Measurements from ENCODE around the gene VAMP1.
A peak's percentile ranks its signal among the peaks of the same experiment; 100 is the strongest.
"Not testable (repeated sequence)": the region's sequence is repeated elsewhere in the genome, so short reads cannot be mapped to it uniquely, and the experiment has no call there.

Gene VAMP1

GRCh38 chr12:6450091-6450868 lies 20.2 kb downstream of the VAMP1 start:
- DNase-seq, result no peak

GRCh38 chr12:6444704-6445688 lies 25.5 kb downstream of the VAMP1 start, which contains the start of gene CD27:
TSS of gene CD27 (plus strand) at chr12:6444955. CDS start at chr12:6445096, 141 bp downstream.
- DNase-seq, result no peak

DNA sequence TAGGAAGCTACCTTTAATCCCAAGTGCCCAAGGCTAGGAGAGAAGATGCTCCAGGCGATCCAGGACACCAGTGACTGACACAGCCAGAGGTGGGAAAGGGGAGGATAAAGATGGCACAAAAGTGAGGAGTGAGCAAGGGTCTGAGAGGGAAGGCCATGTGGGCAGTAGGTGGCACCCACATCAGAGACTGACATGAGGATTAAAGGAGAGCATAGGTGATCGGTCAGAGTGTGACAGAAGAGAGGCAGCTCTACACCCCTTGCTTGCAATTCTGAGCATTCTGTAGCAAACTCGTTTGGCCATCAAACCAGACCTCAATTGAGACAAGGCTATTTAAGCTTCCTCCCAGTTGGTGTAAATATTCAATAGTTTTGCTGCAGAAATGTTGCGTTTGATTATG lies 26.4 kb downstream of the VAMP1 start:
- no peak for DNase-seq

- no peak for DNase-seq
Observed at GRCh38 chr12:6443361-6443983, 27.0 kb downstream of the VAMP1 start.

DNA sequence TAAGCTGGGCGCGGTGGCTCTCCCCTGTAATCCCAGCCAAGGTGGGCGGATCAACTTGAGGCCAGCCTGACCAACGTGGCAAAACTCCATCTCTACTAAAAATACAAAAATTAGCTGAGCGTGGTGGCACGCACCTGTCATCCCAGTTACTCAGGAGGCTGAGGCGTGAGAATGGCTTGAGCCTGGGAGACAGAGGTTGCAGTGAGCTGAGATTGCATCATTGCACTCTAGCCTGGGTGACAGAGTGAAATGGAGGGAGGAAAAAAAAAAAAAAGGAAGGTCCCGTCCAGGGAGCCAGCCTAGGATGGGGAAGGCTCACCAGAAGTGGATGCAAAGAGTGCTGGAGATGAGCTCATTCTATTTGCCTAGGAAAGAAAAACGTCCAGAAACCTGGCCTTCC lies 27.6 kb downstream of the VAMP1 start:
- DNase-seq, result no peak

DNA sequence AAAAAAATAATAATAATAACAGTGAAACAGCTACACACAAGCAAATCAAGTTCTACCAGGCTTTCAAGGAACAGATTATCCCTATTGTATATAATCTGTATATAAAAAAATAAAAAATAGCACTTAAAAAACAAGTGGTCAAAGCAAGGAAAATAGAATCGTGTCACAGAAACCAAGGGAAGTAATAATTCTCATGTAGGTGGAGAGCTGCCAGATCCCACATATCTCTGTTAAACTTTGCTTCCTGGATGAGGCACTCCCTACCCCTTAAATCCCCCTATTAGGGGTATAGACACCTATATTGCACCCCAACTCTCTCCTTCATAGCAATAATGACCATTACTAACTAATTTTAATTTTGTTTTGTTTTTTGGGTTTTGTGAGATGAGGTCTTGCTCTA lies 30.1 kb downstream of the VAMP1 start:
- no peak for DNase-seq

GRCh38 chr12:6438345-6438744 lies 32.1 kb downstream of the VAMP1 start:
- no peak for DNase-seq

DNA sequence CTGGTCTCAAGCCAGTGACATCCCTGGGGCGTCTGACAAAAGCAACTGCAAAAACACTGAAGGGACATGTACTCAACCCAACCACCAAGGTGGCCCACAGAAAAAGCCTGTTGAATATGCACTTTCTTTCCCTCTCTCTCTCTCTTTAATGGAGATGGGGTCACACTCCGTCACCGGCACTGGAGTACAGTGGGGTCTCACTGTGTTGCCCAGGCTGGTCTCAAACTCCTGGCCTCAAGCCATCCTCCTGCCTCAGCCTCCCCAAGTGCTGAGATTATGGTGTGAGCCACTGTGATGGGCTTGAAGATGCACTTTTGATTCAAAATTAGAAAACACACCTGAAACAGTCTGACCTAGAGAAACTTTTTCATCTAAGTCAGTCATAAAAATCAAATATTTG lies 32.9 kb downstream of the VAMP1 start:
- no peak for DNase-seq

DNA sequence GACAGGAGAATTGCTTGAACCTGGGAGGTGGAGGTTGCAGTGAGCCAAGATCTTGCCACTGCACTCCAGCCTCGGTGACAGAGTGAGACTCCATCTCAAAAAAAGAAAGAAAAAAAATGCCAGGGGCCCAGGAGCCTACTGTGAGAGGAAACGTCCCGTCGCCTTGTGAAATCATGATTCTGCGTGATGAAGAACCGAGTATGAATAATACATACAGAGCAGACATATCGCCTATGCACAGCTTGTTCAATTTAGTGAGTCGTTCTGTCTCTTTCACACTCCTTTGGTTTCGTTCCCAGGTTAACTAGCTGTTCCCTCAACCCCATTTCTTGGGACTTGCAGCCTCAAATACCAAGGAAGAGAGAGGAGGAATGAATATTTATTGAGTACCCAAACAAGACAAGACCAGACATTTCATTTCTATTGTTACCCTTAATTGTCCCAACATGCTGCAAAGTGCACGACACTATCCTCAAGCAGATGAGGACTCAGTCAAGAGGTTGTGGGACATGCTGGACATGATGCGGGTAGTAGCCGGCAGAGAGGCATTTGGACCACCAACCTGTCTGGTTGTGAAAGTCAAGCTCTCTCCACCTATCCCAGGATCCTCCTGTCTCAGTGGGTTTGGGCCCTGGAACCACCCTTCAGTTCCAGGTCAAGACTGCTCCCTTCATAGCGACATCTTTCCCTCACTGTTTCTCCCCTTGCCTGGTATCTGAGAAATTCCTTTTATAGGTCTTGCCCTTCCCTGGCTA lies 34.3 kb downstream of the VAMP1 start:
- DNase-seq, result no peak

GRCh38 chr12:6434205-6435140 lies 36.0 kb downstream of the VAMP1 start:
- no peak for DNase-seq

GRCh38 chr12:6432991-6433390 lies 37.5 kb downstream of the VAMP1 start:
- no peak for DNase-seq

- DNase-seq, result peak; percentile 53
Observed at GRCh38 chr12:6430124-6430989, 40.1 kb downstream of the VAMP1 start.

GRCh38 chr12:6428326-6428725 lies 42.2 kb downstream of the VAMP1 start:
- no peak for DNase-seq

DNA sequence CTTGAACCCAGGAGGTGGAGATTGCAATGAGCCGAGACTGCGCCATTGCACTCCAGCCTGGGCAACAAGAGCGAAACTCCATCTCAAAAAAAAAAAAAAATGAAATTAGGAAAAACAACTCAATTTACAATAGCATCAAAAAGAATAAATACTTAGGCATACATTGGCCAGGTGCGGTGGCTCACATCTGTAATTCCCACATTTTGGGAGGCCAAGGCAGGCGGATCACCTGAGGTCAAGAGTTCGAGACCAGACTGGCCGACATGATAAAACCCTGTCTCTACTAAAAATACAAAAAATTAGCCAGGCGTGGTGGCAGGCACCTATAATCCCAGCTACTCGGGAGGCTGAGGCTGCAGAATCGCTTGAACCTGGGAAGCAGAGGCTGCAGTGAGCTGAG lies 42.7 kb downstream of the VAMP1 start:
- DNase-seq, result not testable (repeated sequence)

DNA sequence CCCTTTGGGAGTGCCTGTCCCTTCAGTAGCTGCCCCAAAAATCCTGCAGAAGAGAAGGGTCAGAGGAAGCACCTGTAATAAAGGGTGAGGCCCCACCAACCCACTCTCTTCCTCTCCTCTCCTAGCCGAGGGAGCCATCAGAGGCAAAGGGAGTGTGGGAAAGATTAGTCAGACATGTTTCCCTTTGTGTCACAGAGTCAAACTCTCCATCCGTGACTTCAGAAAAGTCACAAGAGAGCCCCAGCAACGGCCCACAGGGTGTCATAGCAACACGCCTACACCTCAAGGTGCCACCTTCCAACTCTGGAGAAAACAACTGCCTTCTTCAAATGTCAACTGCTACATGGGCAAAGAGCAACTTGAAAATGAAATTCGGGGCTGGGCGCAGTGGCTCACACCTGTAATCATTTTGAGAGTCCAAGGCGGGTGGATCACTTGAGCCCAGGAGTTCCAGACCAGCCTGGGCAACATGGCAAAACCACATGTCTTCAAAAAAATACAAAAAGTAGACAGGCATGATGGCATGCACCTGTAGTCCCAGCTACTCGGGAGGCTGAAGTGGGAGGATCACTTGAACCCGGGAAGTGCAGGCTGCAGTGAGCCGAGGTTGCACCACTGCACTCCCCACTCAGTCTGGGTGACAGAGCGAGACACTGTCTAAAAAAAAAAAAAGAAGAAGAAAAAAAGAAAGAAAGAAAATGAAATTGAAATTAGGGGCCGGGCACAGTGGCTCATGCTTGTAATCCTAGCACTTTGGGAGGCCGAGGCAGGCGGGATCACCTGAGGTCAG lies 43.4 kb downstream of the VAMP1 start:
- no peak for DNase-seq

GRCh38 chr12:6425590-6426531 lies 44.6 kb downstream of the VAMP1 start:
- DNase-seq, result no peak

- no peak for DNase-seq
Observed at GRCh38 chr12:6424866-6425265, 45.6 kb downstream of the VAMP1 start.

- DNase-seq, result no peak
Observed at GRCh38 chr12:6424008-6424347, 46.5 kb downstream of the VAMP1 start.
